Stimulated activated CD8-positive, alpha-beta memory T cell treated with anti-CD3 and anti-CD28 coated beads, Interleukin-7, amount 100 ng/mL, for 48 hours (primary cell): ENCODE results near the gene INO80B.
A peak's percentile ranks its signal among the peaks of the same experiment; 100 is the strongest.
"Not testable (repeated sequence)": the region's sequence is repeated elsewhere in the genome, so short reads cannot be mapped to it uniquely, and the experiment has no call there.

Experiments used
- DNase-seq, 2 donors: peaks; one replicate each; pipeline ENCODE4 v3.0.0-alpha.2; 2020; ENCODE audit warnings: low read depth in 1 of 2; ENCODE audit errors: extremely low read depth in 1 of 2

The INO80B gene

GRCh38 chr2:74454654-74455511, at the start of gene INO80B:
INO80B (plus strand) TSS chr2:74455087; CDS start chr2:74455117, 30 bp downstream.
- peak; percentile 90 to 96 for DNase-seq

GRCh38 chr2:74406035-74406434, 48.9 kb upstream of the INO80B start:
- no peak for DNase-seq

GRCh38 chr2:74407682-74408081, 47.2 kb upstream of the INO80B start:
- no peak for DNase-seq

GRCh38 chr2:74413001-74413698, 41.7 kb upstream of the INO80B start:
- no peak for DNase-seq

- no peak for DNase-seq
These were observed 40.4 kb upstream of the INO80B start for GRCh38 chr2:74414441-74414840.

- no peak for DNase-seq
These were observed 39.8 kb upstream of the INO80B start for GRCh38 chr2:74414881-74415761.

GRCh38 chr2:74415762-74416395, 39.0 kb upstream of the INO80B start:
- no peak for DNase-seq

- no peak for DNase-seq
These were observed 38.1 kb upstream of the INO80B start for GRCh38 chr2:74416778-74417177.

GRCh38 chr2:74417197-74417596, 37.7 kb upstream of the INO80B start:
- DNase-seq = no peak

GRCh38 chr2:74417763-74418162, 37.1 kb upstream of the INO80B start:
- no peak for DNase-seq

- DNase-seq = no peak
These were observed 36.6 kb upstream of the INO80B start for GRCh38 chr2:74418312-74418711.

GRCh38 chr2:74419345-74419744, 35.5 kb upstream of the INO80B start:
- no peak for DNase-seq

GRCh38 chr2:74420006-74420405, 34.9 kb upstream of the INO80B start:
- no peak for DNase-seq

GRCh38 chr2:74420443-74421103, 34.3 kb upstream of the INO80B start:
- DNase-seq = not testable (repeated sequence)

- peak; percentile 91 to 94 for DNase-seq
These were observed 33.5 kb upstream of the INO80B start, which contains the start of the genes C2orf81 and WDR54 for GRCh38 chr2:74421221-74421870. C2orf81 (minus strand) TSS chr2:74421619; CDS start chr2:74421560, 59 bp downstream. WDR54 (plus strand) TSS chr2:74421730; CDS start chr2:74422154, 424 bp downstream.

- DNase-seq = no peak
These were observed 31.4 kb upstream of the INO80B start for GRCh38 chr2:74423231-74424095.

- DNase-seq = no peak
These were observed 30.5 kb upstream of the INO80B start for GRCh38 chr2:74424139-74424992.
